A549 (cell line): Measurements from ENCODE around the gene PEX10. TPM values are rescaled to one million over a fixed set of nuclear protein-coding genes. Genes with fewer than 3 reads are reported as not detected.

ENCODE experiments used
- ATAC-seq, 2 experiments: fragments of 200-7000 bp in 1 of 2; fragments of >200 bp in 1 of 2; cut with Nextera tagmentation in 1 of 2; cut with Tn5 transposase in 1 of 2; 3 replicates each; pipeline versions ENCODE4 v1.8.0 to v1.9.1; 2018 to 2020; ENCODE audit warnings: mild to moderate bottlenecking in 1 of 2, moderate library complexity in 1 of 2
- CTCF ChIA-PET: fragments of 300-600 bp; sonication (Branson Sonifier 250); formaldehyde crosslinking; extraction: SDS; loops from one replicate; lab custom pipeline; 2021; ENCODE audit warnings: antibody characterized with exemption, inconsistent platforms; lab: Yijun Ruan, JAX
- POLR2A ChIA-PET: fragments of 350-600 bp; formaldehyde crosslinking; extraction: SDS; loops from one replicate; lab custom pipeline; 2021; ENCODE audit warnings: antibody characterized with exemption, inconsistent platforms; lab: Yijun Ruan, JAX
- DNase-seq, 2 experiments: peaks; one replicate each; pipeline versions ENCODE4 v3.0.0 to v3.0.0-alpha.2; 2011 to 2016; ENCODE audit warnings: low read depth in 1 of 2, low spot score in 1 of 2
- FAIRE-seq: peaks from 2 replicates; lab custom pipeline; 2011; peaks lifted over from hg19 to GRCh38; lab: Jason Lieb, UNC
- H3K27ac ChIP-seq, 2 experiments: fragments of >200 bp; sonication (Bioruptor Twin); formaldehyde crosslinking; 3 replicates each; pipeline ENCODE4 v1.5.1; 2016 to 2017
- H3K4me1 ChIP-seq: fragments of >200 bp; sonication (Bioruptor Twin); formaldehyde crosslinking; 3 replicates; pipeline ENCODE4 v1.6.1; 2016
- H3K4me2 ChIP-seq: fragments of >200 bp; sonication (Bioruptor Twin); formaldehyde crosslinking; 3 replicates; pipeline ENCODE4 v1.6.1; 2016
- H3K4me3 ChIP-seq: fragments of >200 bp; sonication (Bioruptor Twin); formaldehyde crosslinking; 3 replicates; pipeline ENCODE4 v1.5.1; 2016
- H3K9me3 ChIP-seq: fragments of >200 bp; sonication (Bioruptor Twin); formaldehyde crosslinking; 3 replicates; pipeline ENCODE4 v1.6.1; 2016
- CBX2 ChIP-seq: fragments of 200-600 bp; sonication (generic); IDR thresholded peaks from 2 replicates; pipeline ENCODE4 v1.6.1; 2016; ENCODE audit warnings: low read depth, mild to moderate bottlenecking, borderline replicate concordance
- CHD4 ChIP-seq: fragments of 200-600 bp; sonication (generic); IDR thresholded peaks from 2 replicates; pipeline ENCODE4 v1.6.1; 2016; ENCODE audit warnings: antibody characterized with exemption, mild to moderate bottlenecking, borderline replicate concordance
- ESRRA ChIP-seq: fragments of 150-350 bp; IDR thresholded peaks from 2 replicates; pipeline ENCODE4 v1.6.1; 2014; ENCODE audit warnings: mild to moderate bottlenecking, low read length, borderline replicate concordance
- FOSB ChIP-seq: fragments of 250-450 bp; sonication (Bioruptor Pico); IDR thresholded peaks from 2 replicates; pipeline ENCODE4 v1.5.0; 2020; ENCODE audit warnings: mild to moderate bottlenecking, moderate library complexity
- FOSL2 ChIP-seq, 2 experiments: fragments of 450-650 bp in 1 of 2; fragments of >200 bp in 1 of 2; sonication (Bioruptor Twin) in 1 of 2; formaldehyde crosslinking; IDR thresholded peaks; 2 replicates each; pipeline versions ENCODE4 v1.5.0 to v1.6.1; 2016 to 2020; ENCODE audit warnings: mild to moderate bottlenecking in 1 of 2, moderate library complexity in 1 of 2
- FOXS1 ChIP-seq: fragments of 250-450 bp; sonication (Bioruptor Pico); IDR thresholded peaks from 2 replicates; pipeline ENCODE4 v1.5.0; 2020; ENCODE audit warnings: mild to moderate bottlenecking, moderate library complexity
- HOXA7 ChIP-seq: fragments of 250-450 bp; sonication (Bioruptor Pico); IDR thresholded peaks from 2 replicates; pipeline ENCODE4 v1.5.0; 2020; ENCODE audit warnings: mild to moderate bottlenecking, moderate library complexity
- HOXB5 ChIP-seq: fragments of 250-450 bp; sonication (Bioruptor Pico); IDR thresholded peaks from 2 replicates; pipeline ENCODE4 v1.5.0; 2020; ENCODE audit warnings: mild to moderate bottlenecking, moderate library complexity
- MAFK ChIP-seq: fragments of 450-650 bp; IDR thresholded peaks from 2 replicates; pipeline ENCODE4 v1.6.1; 2014; ENCODE audit not compliant: partially characterized antibody
- NPAS2 ChIP-seq: fragments of 250-450 bp; sonication (Bioruptor Pico); IDR thresholded peaks from 2 replicates; pipeline ENCODE4 v1.8.0; 2022; ENCODE audit warnings: mild to moderate bottlenecking, moderate library complexity, borderline replicate concordance
- NR3C1 ChIP-seq: fragments of >200 bp; sonication (Bioruptor Twin); formaldehyde crosslinking; IDR thresholded peaks from 3 replicates; pipeline ENCODE4 v1.6.1; 2017
- POLR2AphosphoS2 ChIP-seq: conservative IDR thresholded peaks from 2 replicates; pipeline ENCODE4 v1.6.1; 2012; ENCODE audit warnings: low read length, improper control_type of control experiment, inconsistent platforms
- RARB ChIP-seq: fragments of 250-450 bp; sonication (Bioruptor Pico); IDR thresholded peaks from 2 replicates; pipeline ENCODE4 v1.8.0; 2021; ENCODE audit warnings: mild to moderate bottlenecking, moderate library complexity
- SMC3 ChIP-seq: fragments of >200 bp; sonication (Bioruptor Twin); formaldehyde crosslinking; IDR thresholded peaks from 3 replicates; pipeline ENCODE4 v1.6.1; 2018; ENCODE audit warnings: inconsistent platforms
- TP53 ChIP-seq: fragments of 250-450 bp; sonication (Bioruptor Pico); IDR thresholded peaks from 2 replicates; pipeline ENCODE4 v1.5.0; 2021; ENCODE audit warnings: mild to moderate bottlenecking, moderate library complexity
- ZSCAN20 ChIP-seq: fragments of 250-450 bp; sonication (Bioruptor Pico); IDR thresholded peaks from 2 replicates; pipeline ENCODE4 v1.8.0; 2022; ENCODE audit warnings: mild to moderate bottlenecking, moderate library complexity
- WGBS: methylation state at CpG from one replicate; pipeline ENCODE4 v1.1.6; 2017; ENCODE audit errors: missing lambda C conversion rate; 5-methylcytosine and 5-hydroxymethylcytosine counted together
- polyA plus RNA-seq, 4 experiments: library from polyadenylated mRNA; depleted of rRNA in 3 of 4; stranded (reverse); fragments of >200 nt; fragmentation: RNase III in 1 of 4; extraction: RNeasy Plus Mini Kit Qiagen cat#74134 plus additional on column Dnase treatment in 1 of 4; gene quantifications; 2 replicates in 3 of 4; 3 replicates in 1 of 4; pipeline ENCODE4 v1.2.3, GENCODE V29; 2011 to 2017
- TF ChIP-seq, protein P1 (sequence below): fragments of 250-450 bp; sonication (Bioruptor Pico); IDR thresholded peaks from 2 replicates; pipeline ENCODE4 v1.5.0; 2020; ENCODE audit warnings: low read depth, mild to moderate bottlenecking, moderate library complexity
- TF ChIP-seq, protein P2 (sequence below): fragments of >200 bp; sonication (Bioruptor Twin); formaldehyde crosslinking; IDR thresholded peaks from 3 replicates; pipeline ENCODE4 v1.6.1; 2016
- TF ChIP-seq, protein P3 (sequence below): IDR thresholded peaks from 2 replicates; pipeline ENCODE4 v1.6.1; 2012; ENCODE audit warnings: low read depth, borderline replicate concordance
- TF ChIP-seq, protein P4 (sequence below): fragments of 250-450 bp; sonication (Bioruptor Pico); IDR thresholded peaks from 2 replicates; pipeline ENCODE4 v1.5.0; 2021; ENCODE audit warnings: mild to moderate bottlenecking, moderate library complexity, borderline replicate concordance
- TF ChIP-seq, protein P5 (sequence below): fragments of >200 bp; sonication (Bioruptor Twin); formaldehyde crosslinking; IDR thresholded peaks from 2 replicates; pipeline ENCODE4 v1.6.1; 2016
- TF ChIP-seq, protein P6 (sequence below): IDR thresholded peaks from 2 replicates; pipeline ENCODE4 v1.6.1; 2012
- TF ChIP-seq, protein P7 (sequence below): fragments of 200-600 bp; sonication (generic); IDR thresholded peaks from 2 replicates; pipeline ENCODE4 v1.6.1; 2016; ENCODE audit warnings: antibody characterized with exemption, mild to moderate bottlenecking, moderate library complexity

PEX10 gene
- polyA plus RNA-seq, 2 of the 4 experiments (the other 2 are of a cell fraction) = 12.3 to 20.2 TPM

DNA sequence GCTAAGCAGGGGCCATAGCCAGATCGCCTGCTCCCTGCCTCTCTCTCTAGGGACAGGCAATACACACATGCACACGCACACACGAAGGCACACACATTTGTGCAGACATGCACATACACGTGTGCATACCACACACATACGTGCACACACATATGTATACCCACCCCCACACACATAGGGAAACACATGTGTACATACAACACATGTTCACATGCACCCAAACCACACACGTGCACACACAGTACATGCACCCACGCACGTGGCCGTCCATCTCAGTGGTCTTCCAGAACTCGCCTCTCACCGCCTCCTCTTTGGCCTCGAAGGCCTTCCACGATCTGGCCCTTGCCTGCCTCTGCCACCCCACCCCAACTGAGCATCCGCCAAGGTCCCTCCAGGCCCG is 25.3 kb upstream of the PEX10 start:
- 69% methylated on average over 14 of the region's 15 CpGs for WGBS
- Histone ChIP-seq H3K4me2 (no peak overlapping the region), H3K4me1 (no peaks in the 10 kb centered on the region), H3K27ac (no peak overlapping the region), H3K9me3 (no peaks in the 10 kb centered on the region), H3K4me3 (no peak overlapping the region)
- TF ChIP-seq ZSCAN20 (CRISPR knock-in tag) (no peak), HOXA7 (CRISPR knock-in tag) (no peak), FOSL2 (IDR thresholded peaks at IDR 0.05) (no peak), FOSL2 (CRISPR knock-in tag; IDR thresholded peaks at IDR 0.05) (no peak), ESRRA (no peak), NPAS2 (CRISPR knock-in tag) (no peak), FOXS1 (no peak), HOXB5 (CRISPR knock-in tag) (no peak), RARB (CRISPR knock-in tag) (no peak), CHD4 (no peak), MAFK (no peak), CBX2 (no peak), SMC3 (no peak), TP53 (CRISPR knock-in tag) (no peak), NR3C1 (no peak)
- TF ChIP-seq, protein P1, sequence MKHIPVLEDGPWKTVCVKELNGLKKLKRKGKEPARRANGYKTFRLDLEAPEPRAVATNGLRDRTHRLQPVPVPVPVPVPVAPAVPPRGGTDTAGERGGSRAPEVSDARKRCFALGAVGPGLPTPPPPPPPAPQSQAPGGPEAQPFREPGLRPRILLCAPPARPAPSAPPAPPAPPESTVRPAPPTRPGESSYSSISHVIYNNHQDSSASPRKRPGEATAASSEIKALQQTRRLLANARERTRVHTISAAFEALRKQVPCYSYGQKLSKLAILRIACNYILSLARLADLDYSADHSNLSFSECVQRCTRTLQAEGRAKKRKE = no peak
- TF ChIP-seq, protein P2, sequence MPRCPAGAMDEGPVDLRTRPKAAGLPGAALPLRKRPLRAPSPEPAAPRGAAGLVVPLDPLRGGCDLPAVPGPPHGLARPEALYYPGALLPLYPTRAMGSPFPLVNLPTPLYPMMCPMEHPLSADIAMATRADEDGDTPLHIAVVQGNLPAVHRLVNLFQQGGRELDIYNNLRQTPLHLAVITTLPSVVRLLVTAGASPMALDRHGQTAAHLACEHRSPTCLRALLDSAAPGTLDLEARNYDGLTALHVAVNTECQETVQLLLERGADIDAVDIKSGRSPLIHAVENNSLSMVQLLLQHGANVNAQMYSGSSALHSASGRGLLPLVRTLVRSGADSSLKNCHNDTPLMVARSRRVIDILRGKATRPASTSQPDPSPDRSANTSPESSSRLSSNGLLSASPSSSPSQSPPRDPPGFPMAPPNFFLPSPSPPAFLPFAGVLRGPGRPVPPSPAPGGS = no peak
- TF ChIP-seq, protein P3, sequence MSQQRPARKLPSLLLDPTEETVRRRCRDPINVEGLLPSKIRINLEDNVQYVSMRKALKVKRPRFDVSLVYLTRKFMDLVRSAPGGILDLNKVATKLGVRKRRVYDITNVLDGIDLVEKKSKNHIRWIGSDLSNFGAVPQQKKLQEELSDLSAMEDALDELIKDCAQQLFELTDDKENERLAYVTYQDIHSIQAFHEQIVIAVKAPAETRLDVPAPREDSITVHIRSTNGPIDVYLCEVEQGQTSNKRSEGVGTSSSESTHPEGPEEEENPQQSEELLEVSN = no peak
- TF ChIP-seq, protein P4, sequence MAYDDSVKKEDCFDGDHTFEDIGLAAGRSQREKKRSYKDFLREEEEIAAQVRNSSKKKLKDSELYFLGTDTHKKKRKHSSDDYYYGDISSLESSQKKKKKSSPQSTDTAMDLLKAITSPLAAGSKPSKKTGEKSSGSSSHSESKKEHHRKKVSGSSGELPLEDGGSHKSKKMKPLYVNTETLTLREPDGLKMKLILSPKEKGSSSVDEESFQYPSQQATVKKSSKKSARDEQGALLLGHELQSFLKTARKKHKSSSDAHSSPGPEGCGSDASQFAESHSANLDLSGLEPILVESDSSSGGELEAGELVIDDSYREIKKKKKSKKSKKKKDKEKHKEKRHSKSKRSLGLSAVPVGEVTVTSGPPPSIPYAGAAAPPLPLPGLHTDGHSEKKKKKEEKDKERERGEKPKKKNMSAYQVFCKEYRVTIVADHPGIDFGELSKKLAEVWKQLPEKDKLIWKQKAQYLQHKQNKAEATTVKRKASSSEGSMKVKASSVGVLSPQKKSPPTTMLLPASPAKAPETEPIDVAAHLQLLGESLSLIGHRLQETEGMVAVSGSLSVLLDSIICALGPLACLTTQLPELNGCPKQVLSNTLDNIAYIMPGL (CRISPR knock-in tag) = no peak
- TF ChIP-seq, protein P5, sequence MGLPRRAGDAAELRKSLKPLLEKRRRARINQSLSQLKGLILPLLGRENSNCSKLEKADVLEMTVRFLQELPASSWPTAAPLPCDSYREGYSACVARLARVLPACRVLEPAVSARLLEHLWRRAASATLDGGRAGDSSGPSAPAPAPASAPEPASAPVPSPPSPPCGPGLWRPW = no peak
- TF ChIP-seq, protein P6, sequence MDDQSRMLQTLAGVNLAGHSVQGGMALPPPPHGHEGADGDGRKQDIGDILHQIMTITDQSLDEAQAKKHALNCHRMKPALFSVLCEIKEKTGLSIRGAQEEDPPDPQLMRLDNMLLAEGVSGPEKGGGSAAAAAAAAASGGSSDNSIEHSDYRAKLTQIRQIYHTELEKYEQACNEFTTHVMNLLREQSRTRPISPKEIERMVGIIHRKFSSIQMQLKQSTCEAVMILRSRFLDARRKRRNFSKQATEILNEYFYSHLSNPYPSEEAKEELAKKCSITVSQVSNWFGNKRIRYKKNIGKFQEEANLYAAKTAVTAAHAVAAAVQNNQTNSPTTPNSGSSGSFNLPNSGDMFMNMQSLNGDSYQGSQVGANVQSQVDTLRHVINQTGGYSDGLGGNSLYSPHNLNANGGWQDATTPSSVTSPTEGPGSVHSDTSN = no peak
- ChIA-PET POLR2A (no interaction called here), CTCF (interaction anchor here (1.1 kb wide), 1 partner anchor 9 kb away, joined by 3 read pairs; no protein-coding TSS in a partner anchor)
- FAIRE-seq (no peak), ATAC-seq (no peak), DNase-seq (no peak)

DNA sequence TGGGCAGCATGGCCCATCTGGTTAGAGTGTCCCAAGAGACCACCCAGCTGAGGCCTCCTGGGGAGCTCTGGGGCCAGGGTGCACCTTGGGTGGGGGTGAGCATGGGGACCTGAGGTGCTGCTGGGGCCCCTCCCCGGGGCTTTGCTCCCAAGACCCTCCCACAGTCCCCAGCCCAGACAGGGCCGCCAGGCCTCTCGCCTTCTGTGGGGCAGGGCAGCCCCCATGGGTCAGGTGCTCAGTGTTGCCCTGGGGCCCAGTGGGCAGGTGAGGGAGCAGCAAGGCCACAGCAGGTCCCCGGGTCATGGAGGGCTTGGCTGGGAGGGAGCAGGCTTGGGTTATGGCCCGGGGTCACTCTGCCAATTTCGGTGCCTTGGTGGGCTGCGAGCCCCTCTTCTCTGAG is 24.5 kb upstream of the PEX10 start:
- no peak for ATAC-seq
- Histone ChIP-seq H3K4me2 (no peak overlapping the region), H3K4me3 (no peak overlapping the region), H3K27ac (no peak overlapping the region), H3K9me3 (no peaks in the 10 kb centered on the region), H3K4me1 (no peaks in the 10 kb centered on the region)
- DNase-seq = no peak
- no peak for TF ChIP-seq FOSB
- TF ChIP-seq, protein P2 = no peak
- no peak for TF ChIP-seq POLR2AphosphoS2
- TF ChIP-seq SMC3 = no peak
- no peak for TF ChIP-seq MAFK
- TF ChIP-seq, protein P7, sequence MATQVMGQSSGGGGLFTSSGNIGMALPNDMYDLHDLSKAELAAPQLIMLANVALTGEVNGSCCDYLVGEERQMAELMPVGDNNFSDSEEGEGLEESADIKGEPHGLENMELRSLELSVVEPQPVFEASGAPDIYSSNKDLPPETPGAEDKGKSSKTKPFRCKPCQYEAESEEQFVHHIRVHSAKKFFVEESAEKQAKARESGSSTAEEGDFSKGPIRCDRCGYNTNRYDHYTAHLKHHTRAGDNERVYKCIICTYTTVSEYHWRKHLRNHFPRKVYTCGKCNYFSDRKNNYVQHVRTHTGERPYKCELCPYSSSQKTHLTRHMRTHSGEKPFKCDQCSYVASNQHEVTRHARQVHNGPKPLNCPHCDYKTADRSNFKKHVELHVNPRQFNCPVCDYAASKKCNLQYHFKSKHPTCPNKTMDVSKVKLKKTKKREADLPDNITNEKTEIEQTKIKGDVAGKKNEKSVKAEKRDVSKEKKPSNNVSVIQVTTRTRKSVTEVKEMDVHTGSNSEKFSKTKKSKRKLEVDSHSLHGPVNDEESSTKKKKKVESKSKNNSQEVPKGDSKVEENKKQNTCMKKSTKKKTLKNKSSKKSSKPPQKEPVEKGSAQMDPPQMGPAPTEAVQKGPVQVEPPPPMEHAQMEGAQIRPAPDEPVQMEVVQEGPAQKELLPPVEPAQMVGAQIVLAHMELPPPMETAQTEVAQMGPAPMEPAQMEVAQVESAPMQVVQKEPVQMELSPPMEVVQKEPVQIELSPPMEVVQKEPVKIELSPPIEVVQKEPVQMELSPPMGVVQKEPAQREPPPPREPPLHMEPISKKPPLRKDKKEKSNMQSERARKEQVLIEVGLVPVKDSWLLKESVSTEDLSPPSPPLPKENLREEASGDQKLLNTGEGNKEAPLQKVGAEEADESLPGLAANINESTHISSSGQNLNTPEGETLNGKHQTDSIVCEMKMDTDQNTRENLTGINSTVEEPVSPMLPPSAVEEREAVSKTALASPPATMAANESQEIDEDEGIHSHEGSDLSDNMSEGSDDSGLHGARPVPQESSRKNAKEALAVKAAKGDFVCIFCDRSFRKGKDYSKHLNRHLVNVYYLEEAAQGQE = no peak
- POLR2A ChIA-PET = no interaction called here
- no peak for FAIRE-seq
- CTCF ChIA-PET = interaction anchor here (1.1 kb wide), 1 partner anchor 9 kb away, joined by 3 read pairs; no protein-coding TSS in a partner anchor
- 43% methylated on average over 5 of the region's 7 CpGs for WGBS
